ENCODE data around the gene ENTPD2. TPM values are rescaled to one million over a fixed set of nuclear protein-coding genes. Genes with fewer than 3 reads are reported as not detected.

ENTPD2 gene
- total RNA-seq (under 1 TPM in 1 of 5 donors, not detected in 4; 0.32 TPM), total RNA-seq (0 to 1.2 (median 0) reads per million in 29 experiments)
- not detected for total RNA-seq (2013)

DNA sequence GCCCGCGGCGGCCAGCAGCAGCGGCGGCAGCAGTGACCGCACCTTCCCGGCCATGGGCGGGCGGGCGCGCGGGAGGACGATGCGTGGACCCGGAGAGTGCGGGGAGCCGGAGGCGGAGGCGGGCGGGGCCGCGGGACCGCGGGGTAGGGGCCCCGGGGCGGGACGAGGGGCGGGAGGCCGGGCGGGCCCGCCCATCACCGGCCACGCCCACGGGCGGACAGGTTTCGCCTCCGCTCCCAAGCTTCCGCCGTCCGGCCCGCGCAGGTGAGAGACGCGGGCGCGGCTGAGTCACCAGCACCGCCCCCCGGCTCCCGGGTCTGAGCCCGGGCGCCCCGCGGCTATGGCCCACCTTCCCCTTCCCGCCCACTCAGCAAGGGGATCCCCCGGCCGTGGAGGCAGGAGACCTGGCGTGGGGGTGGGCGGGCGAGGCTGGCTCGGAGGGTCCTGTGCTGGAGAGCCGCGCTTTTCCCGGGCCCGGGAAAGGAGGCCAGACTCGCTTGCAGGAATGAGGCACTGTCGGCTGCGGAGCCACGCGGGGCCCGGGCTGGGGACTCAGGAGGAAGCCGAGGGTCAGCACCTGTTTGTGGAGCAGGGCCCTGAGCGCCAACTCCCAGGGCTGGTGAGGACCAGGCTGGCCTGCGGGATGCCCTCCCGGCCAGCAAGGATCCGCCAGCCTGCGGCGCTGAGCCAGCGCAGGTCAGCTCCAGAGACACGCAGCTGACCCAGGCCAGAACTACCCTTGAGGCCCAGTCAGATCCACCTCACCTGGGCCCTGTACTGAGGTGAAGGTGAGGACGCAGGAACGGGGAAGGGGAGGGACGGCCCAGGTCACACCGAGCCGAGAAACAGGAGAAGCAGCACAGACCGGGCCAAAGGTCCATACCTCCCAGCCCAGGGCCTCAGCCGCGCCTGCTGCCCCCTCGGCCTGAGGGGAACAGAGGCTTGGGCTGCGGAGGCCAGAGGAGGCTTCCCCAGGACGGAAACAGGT lies at the start of gene ENTPD2:
Gene ENTPD2, minus strand, starts transcription at position 118 of the 988 bp plus-strand sequence. Its CDS starts 64 bp downstream, at position 54.
- ATAC-seq (replicated peaks in 1 of 4) (peak; percentile 65 to 77 (median 70)), DNase-seq (peak in 4 of 35 experiments; percentile 41 to 53 (median 44))
- Histone ChIP-seq H3K4me3 (ENCODE audit: control insufficient read depth in 1 of 2, extremely low read depth in 1 of 2, low read length in 1 of 2) (no peak within 1 kb of the TSS), H3K36me3 (ENCODE audit: control insufficient read depth in 2 of 2, extremely low read depth in 1 of 2, insufficient read depth in 1 of 2, low read length in 1 of 2) (no peaks in the 10 kb centered on the region), H3K4me1 (ENCODE audit: control insufficient read depth in 1 of 2, extremely low read depth in 1 of 2, insufficient read depth in 2 of 2, low read length in 2 of 2) (peaks cover 2 to 26% of the 10 kb centered on the region in 2 experiments), H3K27ac (ENCODE audit: low read length) (no peak within 1 kb of the TSS), H3K9me3 (no peaks in the 10 kb centered on the region), H3K27me3 (replicated peaks in 1 of 2; ENCODE audit: control insufficient read depth in 2 of 2, extremely low read depth in 1 of 2, insufficient read depth in 2 of 2, low read length in 1 of 2) (peaks cover 3 to 53% of the 10 kb centered on the region in 2 experiments)
- CTCF ChIA-PET: no interaction called here
- H3K4me1 Mint-ChIP-seq: peaks cover 0 to 4% (median 0%) of the 10 kb centered on the region in 3 donors
- no peak within 1 kb of the TSS for H3K27ac Mint-ChIP-seq
- H3K36me3 Mint-ChIP-seq: no peaks in the 10 kb centered on the region
- H3K4me3 Mint-ChIP-seq: peak within 1 kb of the TSS in 1 of 3 donors; percentile 46
- H3K9me3 Mint-ChIP-seq: no peaks in the 10 kb centered on the region
- 19% methylated on average over 82 of the region's 90 CpGs for WGBS (ENCODE audit: insufficient coverage)
- POLR2A ChIA-PET: no interaction called here
- H3K27me3 Mint-ChIP-seq: peaks cover 6 to 30% of the 10 kb centered on the region in 2 donors

DNA sequence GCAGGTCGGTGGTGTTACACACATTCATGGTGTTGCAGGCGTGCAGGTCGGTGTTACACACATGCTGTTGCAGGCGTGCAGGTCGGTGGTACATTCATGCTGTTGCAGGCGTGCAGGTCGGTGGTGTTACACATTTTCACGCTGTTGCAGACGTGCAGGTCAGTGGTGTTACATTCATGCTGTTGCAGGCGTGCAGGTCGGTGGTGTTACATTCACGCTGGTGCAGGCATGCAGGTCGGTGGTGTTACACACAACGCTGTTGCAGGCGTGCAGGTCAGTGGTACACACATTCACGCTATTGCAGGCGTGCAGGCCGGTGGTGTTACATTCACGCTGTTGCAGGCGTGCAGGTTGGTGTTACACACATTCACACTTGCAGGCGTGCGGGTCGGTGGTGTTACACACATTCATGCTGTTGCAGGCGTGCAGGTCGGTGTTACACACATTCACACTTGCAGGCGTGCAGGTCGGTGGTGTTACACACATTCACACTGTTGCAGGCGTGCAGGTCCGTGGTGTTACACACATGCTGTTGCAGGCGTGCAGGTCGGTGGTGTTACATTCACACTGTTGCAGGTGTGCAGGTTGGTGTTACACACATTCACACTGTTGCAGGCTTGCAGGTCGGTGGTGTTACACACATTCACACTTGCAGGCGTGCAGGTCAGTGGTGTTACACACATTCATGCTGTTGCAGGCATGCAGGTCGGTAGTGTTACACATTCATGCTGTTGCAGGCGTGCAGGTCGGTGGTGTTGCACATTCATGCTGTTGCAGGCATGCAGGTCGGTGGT lies 49.5 kb upstream of the ENTPD2 start:
- CTCF ChIA-PET: no interaction called here
- H3K36me3 Mint-ChIP-seq: peaks cover 11% of the 10 kb centered on the region

DNA sequence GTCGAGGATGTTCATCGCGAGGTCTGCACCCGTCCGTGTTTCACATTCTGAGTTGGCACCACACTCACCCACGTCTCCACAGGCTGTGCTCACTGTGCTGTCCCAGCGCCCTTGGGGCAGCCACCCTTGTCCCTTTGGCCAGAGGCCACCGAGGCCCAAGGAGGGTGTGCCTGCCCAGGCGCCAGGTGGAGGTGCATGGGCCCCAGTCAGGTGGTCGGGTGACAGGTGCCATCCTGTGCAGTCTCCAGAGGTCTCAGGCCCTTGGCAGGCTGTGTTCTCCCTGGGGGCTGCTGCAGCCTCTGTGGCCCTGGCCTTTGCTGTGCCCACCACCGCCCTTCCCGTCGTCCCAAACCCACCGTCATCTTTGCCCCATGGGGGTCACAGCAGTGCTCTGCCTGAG lies 45.4 kb upstream of the ENTPD2 start:
- H3K27ac Mint-ChIP-seq: no peak overlapping the region

More for the DNA sequence above, 49.5 kb upstream of the ENTPD2 start:
- DNase-seq (no peak), ATAC-seq (replicated peaks in 1 of 4) (no peak)
- Mint-ChIP-seq H3K27me3 (no peaks in the 10 kb centered on the region), H3K9me3 (no peaks in the 10 kb centered on the region), H3K4me3 (no peak overlapping the region), H3K4me1 (no peaks in the 10 kb centered on the region), H3K27ac (no peak overlapping the region)
- H3K4me1 ChIP-seq (ENCODE audit: control insufficient read depth in 1 of 2, extremely low read depth in 1 of 2, insufficient read depth in 2 of 2, low read length in 2 of 2): peaks cover 0 to 3% of the 10 kb centered on the region in 2 experiments
- POLR2A ChIA-PET: no interaction called here
- WGBS (ENCODE audit: insufficient coverage): 91% methylated on average over 37 of the region's 37 CpGs
- no peak overlapping the region for H3K4me3 ChIP-seq (ENCODE audit: control insufficient read depth in 1 of 2, extremely low read depth in 1 of 2, low read length in 1 of 2)
- no peaks in the 10 kb centered on the region for H3K9me3 ChIP-seq
- H3K36me3 ChIP-seq (ENCODE audit: control insufficient read depth in 2 of 2, extremely low read depth in 1 of 2, insufficient read depth in 1 of 2, low read length in 1 of 2): peaks cover 53 to 90% of the 10 kb centered on the region in 2 donors
- H3K27me3 ChIP-seq (replicated peaks in 1 of 2; ENCODE audit: control insufficient read depth in 2 of 2, extremely low read depth in 1 of 2, insufficient read depth in 2 of 2, low read length in 1 of 2): no peaks in the 10 kb centered on the region
- H3K27ac ChIP-seq (ENCODE audit: low read length): no peak overlapping the region

DNA sequence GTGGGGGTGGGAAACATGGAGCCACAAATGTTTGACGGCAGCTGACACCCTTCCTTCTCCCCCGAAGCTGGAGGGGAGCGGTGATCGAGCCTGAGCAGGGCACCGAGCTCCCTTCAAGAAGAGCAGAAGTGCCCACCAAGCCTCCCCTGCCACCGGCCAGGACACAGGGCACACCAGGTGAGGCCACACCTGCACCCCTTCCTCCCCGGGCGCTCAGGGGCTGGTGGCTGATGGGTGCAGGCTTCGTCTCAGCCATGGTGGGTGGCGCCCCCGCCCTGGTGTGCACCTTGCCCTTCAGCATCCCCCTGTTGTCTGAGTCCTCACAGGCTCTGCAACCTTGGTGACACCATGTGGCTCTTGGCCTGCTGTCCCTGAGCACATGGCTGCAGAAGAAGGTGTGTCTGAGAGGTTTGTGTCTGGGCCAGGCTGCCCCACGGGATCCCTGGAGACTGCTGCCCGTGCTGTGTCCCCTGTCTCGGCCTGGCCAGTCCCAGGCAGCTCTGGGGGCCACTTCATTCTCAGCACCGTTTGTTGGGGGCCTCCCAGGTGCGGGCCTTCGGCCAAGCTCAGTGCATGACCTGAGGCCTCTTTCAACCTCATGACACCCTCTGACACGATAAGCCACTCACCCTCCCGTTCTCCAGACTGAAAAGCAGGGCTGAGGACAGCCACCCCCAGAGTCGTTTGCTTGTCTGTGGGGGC lies 44.1 kb upstream of the ENTPD2 start:
- Mint-ChIP-seq H3K27ac (peak overlapping the region in 1 of 2 donors; percentile 52), H3K4me1 (peaks cover 16 to 21% (median 17%) of the 10 kb centered on the region in 3 donors), H3K4me3 (no peak overlapping the region), H3K27me3 (no peaks in the 10 kb centered on the region), H3K9me3 (no peaks in the 10 kb centered on the region), H3K36me3 (peaks cover 14% of the 10 kb centered on the region)
- H3K36me3 ChIP-seq (ENCODE audit: control insufficient read depth in 2 of 2, extremely low read depth in 1 of 2, insufficient read depth in 1 of 2, low read length in 1 of 2): peaks cover 35 to 63% of the 10 kb centered on the region in 2 donors
- no peak for DNase-seq
- peaks cover 6 to 28% of the 10 kb centered on the region in 2 experiments for H3K4me1 ChIP-seq (ENCODE audit: control insufficient read depth in 1 of 2, extremely low read depth in 1 of 2, insufficient read depth in 2 of 2, low read length in 2 of 2)
- H3K4me3 ChIP-seq (ENCODE audit: control insufficient read depth in 1 of 2, extremely low read depth in 1 of 2, low read length in 1 of 2): no peak overlapping the region
- no peaks in the 10 kb centered on the region for H3K27me3 ChIP-seq (replicated peaks in 1 of 2; ENCODE audit: control insufficient read depth in 2 of 2, extremely low read depth in 1 of 2, insufficient read depth in 2 of 2, low read length in 1 of 2)
- no peaks in the 10 kb centered on the region for H3K9me3 ChIP-seq
- H3K27ac ChIP-seq (ENCODE audit: low read length): peak overlapping the region; percentile 86
- POLR2A ChIA-PET: no interaction called here
- CTCF ChIA-PET: interaction anchor here in 1 of 2 donors (0.9 kb wide), 1 partner anchor 11 kb away, joined by 3 read pairs; the partner anchor contains the start of gene MAN1B1
- WGBS (ENCODE audit: insufficient coverage): 98% methylated on average over 17 of the region's 20 CpGs
- no peak for ATAC-seq (replicated peaks in 1 of 4)

More for the DNA sequence above, 45.4 kb upstream of the ENTPD2 start:
- Histone ChIP-seq H3K36me3 (ENCODE audit: control insufficient read depth in 2 of 2, extremely low read depth in 1 of 2, insufficient read depth in 1 of 2, low read length in 1 of 2) (peaks cover 43 to 73% of the 10 kb centered on the region in 2 donors), H3K4me3 (ENCODE audit: control insufficient read depth in 1 of 2, extremely low read depth in 1 of 2, low read length in 1 of 2) (no peak overlapping the region), H3K27me3 (replicated peaks in 1 of 2; ENCODE audit: control insufficient read depth in 2 of 2, extremely low read depth in 1 of 2, insufficient read depth in 2 of 2, low read length in 1 of 2) (no peaks in the 10 kb centered on the region), H3K9me3 (no peaks in the 10 kb centered on the region), H3K27ac (ENCODE audit: low read length) (no peak overlapping the region), H3K4me1 (ENCODE audit: control insufficient read depth in 1 of 2, extremely low read depth in 1 of 2, insufficient read depth in 2 of 2, low read length in 2 of 2) (peaks cover 6 to 28% of the 10 kb centered on the region in 2 experiments)
- ATAC-seq (replicated peaks in 1 of 4) (no peak), DNase-seq (no peak)
- ChIA-PET CTCF (no interaction called here), POLR2A (no interaction called here)
- Mint-ChIP-seq H3K36me3 (peaks cover 11% of the 10 kb centered on the region), H3K27me3 (no peaks in the 10 kb centered on the region), H3K9me3 (no peaks in the 10 kb centered on the region), H3K4me3 (no peak overlapping the region), H3K4me1 (peaks cover 16 to 20% (median 17%) of the 10 kb centered on the region in 3 donors)
- WGBS (ENCODE audit: insufficient coverage): 95% methylated on average over 13 of the region's 14 CpGs

DNA sequence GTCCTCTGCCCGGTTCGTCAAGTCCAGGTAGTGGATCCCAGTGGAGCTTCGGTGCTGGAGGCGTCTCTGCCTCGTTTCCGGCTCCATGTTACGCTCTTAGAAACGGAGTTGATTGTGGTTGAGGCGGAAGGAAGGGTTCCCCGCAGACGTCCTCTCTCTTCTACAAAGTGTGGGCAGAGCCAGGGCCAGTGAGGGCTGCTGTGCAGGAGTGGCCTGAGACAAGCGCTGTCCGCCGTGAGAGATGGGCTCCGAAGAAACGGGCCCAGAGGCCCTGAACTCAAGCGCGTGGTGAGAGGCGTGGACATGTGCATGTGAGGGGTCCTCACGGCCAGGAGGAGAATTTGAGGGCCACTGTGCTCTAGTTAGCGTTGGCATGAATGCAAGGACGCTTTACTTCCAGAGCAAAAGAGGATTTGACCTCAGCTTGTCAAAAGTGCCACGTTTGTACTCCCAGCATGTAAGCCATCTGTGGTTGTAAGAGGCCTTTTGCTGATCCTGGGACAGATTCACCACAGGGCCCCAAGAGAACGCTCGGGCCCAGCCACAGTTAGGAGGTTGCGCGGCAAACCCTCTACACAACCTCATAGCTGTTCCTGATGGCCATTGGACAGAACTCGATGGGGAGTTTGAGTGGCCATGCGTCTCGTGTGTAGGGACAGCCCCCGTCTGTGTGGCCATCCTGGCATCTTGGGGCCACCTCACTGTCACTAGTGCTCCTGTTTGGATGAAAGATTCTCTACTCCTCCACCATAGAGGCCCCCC lies 43.1 kb upstream of the ENTPD2 start:
- Histone ChIP-seq H3K27ac (ENCODE audit: low read length) (peak overlapping the region; percentile 86), H3K27me3 (replicated peaks in 1 of 2; ENCODE audit: control insufficient read depth in 2 of 2, extremely low read depth in 1 of 2, insufficient read depth in 2 of 2, low read length in 1 of 2) (no peaks in the 10 kb centered on the region), H3K9me3 (no peaks in the 10 kb centered on the region), H3K4me3 (ENCODE audit: control insufficient read depth in 1 of 2, extremely low read depth in 1 of 2, low read length in 1 of 2) (peak overlapping the region in 1 of 2 donors; percentile 39), H3K36me3 (ENCODE audit: control insufficient read depth in 2 of 2, extremely low read depth in 1 of 2, insufficient read depth in 1 of 2, low read length in 1 of 2) (peaks cover 26 to 63% of the 10 kb centered on the region in 2 donors), H3K4me1 (ENCODE audit: control insufficient read depth in 1 of 2, extremely low read depth in 1 of 2, insufficient read depth in 2 of 2, low read length in 2 of 2) (peaks cover 6 to 28% of the 10 kb centered on the region in 2 experiments)
- POLR2A ChIA-PET: interaction anchor here in 1 of 2 donors (0.6 kb wide), 1 partner anchor 17 kb away, joined by 11 read pairs; no protein-coding TSS in a partner anchor
- Mint-ChIP-seq H3K4me3 (peak overlapping the region; percentile 9 to 84 (median 79)), H3K36me3 (peaks cover 21% of the 10 kb centered on the region), H3K9me3 (no peaks in the 10 kb centered on the region), H3K27ac (peak overlapping the region; percentile 94 to 96), H3K27me3 (no peaks in the 10 kb centered on the region), H3K4me1 (peaks cover 16 to 25% (median 17%) of the 10 kb centered on the region in 3 donors)
- 90% methylated on average over 27 of the region's 31 CpGs for WGBS (ENCODE audit: insufficient coverage)
- CTCF ChIA-PET: interaction anchor here in 1 of 2 donors (0.9 to 1.7 kb wide), 4 partner anchors 10 to 255 kb away, joined by 3 to 42 read pairs (median 6); partner anchors contain the start of genes AJM1 and MAN1B1
- ATAC-seq (replicated peaks in 1 of 4): no peak
- DNase-seq: no peak
